Spleen (tissue), 7 donors: Measurements from ENCODE around the gene AZGP1.
"Not testable (repeated sequence)": the region's sequence is repeated elsewhere in the genome, so short reads cannot be mapped to it uniquely, and the experiment has no call there.

Experiments used
- POLR2A ChIP-seq, 3 donors: fragments of 450-650 bp; IDR thresholded peaks; one replicate each; pipeline ENCODE4 v1.5.1; 2017; ENCODE audit warnings: antibody characterized with exemption in 3 of 3, mild to moderate bottlenecking in 1 of 3
- TF ChIP-seq, protein P1 (sequence below), 11 experiments: fragments of 200-600 bp in 7 of 11; fragments of 450-650 bp in 4 of 11; sonication (generic) in 4 of 11; IDR thresholded peaks in 8 of 11; conservative IDR thresholded peaks in 3 of 11; 1 replicate in 7 of 11; 2 replicates in 4 of 11; pipeline versions ENCODE4 v1.4.0 to v1.8.0; 2016 to 2021; ENCODE audit warnings: antibody characterized with exemption in 11 of 11, inconsistent platforms in 4 of 11, mild to moderate bottlenecking in 1 of 11
- donor health status: DM: no; HTN: no; CAD: no; lungs with moderate emphysema.
- donor health status: DM: no; HTN: no; CAD: no.
- donor health status: DM: no; HTN: no; CAD: no.

DNA sequence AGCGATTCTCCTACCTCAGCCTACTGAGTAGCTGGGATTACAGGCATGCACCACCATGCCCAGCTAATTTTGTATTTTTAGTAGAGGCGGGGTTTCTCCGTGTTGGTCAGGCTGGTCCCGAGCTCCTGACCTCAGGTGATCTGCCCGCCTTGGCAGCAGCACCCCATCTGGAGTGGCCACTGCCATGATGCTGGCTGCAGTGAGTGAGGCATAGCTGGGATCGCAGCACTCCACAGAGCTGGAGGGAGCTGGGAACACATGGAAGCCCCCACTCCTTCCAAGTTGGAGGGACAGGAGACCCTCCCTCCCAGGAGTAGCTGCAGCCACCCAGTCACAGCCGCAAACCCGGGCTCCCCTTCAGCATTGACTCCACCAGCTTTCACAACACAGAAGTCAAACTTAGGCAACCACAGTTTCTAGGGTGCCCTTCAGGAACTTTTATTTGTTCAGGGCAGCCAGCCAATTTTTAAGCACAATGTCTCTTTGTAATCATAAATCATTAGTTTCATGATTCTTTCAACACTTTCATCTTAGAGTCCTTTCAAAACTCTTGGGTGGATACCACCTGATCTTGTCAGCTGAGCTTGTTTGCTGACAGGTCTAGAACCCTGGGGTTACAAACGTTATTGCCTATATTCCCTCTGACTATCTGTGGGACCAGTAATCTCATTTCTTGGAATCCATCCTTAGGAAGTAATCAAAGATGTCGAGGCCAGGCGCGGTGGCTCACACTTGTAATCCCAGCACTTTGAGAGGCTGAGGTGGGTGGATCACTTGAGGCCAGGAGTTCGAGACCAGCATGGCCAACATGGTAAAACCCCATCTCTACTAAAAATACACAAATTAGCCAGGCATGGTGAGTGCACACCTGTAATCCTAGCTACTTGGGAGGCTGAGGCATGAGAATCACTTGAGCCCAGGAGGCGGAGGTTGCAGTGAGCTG, 36.8 kb upstream of the AZGP1 start:
- not testable (repeated sequence) for TF ChIP-seq POLR2A (IDR thresholded peaks at IDR 0.05)
- TF ChIP-seq, protein P1, sequence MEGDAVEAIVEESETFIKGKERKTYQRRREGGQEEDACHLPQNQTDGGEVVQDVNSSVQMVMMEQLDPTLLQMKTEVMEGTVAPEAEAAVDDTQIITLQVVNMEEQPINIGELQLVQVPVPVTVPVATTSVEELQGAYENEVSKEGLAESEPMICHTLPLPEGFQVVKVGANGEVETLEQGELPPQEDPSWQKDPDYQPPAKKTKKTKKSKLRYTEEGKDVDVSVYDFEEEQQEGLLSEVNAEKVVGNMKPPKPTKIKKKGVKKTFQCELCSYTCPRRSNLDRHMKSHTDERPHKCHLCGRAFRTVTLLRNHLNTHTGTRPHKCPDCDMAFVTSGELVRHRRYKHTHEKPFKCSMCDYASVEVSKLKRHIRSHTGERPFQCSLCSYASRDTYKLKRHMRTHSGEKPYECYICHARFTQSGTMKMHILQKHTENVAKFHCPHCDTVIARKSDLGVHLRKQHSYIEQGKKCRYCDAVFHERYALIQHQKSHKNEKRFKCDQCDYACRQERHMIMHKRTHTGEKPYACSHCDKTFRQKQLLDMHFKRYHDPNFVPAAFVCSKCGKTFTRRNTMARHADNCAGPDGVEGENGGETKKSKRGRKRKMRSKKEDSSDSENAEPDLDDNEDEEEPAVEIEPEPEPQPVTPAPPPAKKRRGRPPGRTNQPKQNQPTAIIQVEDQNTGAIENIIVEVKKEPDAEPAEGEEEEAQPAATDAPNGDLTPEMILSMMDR (IDR thresholded peaks at IDR 0.05 in 8 of 11, conservative IDR thresholded peaks at IDR 0.05 in 3 of 11), result not testable (repeated sequence)
